Hematopoietic multipotent progenitor cell treated with erythropoietin and hydrocortisone succinate and interleukin-3 and kit ligand, for 8 days (in vitro differentiated cells): ENCODE data around the gene PRDM15.

Source experiments
- DNase-seq: peaks from one replicate; pipeline ENCODE4 v3.0.0-alpha.2; 2015

Gene PRDM15

DNA sequence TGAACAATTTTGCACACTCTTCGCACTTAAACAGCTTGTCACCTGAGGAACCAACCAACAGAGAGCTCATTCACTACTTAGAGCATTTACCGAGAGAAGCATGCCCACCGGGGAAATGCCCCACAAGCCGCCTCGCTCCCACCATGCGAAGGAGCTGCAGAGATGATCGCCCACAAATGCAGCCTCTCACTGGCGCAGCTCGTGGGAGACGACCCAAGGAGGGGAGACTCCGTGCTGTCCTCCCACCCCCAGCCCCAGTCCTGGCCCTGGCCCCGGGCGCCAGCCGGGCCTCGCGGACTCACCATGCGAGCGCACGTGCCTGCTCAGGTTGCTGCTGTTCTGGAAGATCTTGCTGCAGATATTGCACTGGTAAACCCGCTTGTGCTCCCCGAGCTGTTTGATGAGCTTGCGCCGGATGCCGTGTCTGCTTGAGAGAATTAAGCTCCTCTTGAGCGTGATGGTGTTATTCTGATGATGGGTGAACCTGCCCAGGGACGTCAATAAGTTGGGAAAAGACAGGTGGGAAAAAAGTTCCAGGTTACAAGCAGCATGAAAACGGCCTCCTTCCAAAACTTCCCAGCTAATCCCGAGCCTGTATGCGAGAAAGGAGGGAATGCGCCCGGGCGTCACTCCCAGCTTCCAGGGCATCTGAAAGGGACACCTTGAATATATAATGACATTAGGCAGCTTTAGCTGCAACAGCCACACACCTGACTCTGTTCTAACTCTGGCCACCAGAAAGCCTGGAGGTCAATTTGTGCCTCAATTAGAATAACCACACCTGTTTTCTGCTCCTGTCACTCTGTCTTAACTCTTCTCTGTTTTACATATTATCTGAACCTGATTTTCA is 42.8 kb downstream of the PRDM15 start:
- DNase-seq: no peak

GRCh38 chr21:41835711-41836154 is 43.4 kb downstream of the PRDM15 start:
- no peak for DNase-seq

DNA sequence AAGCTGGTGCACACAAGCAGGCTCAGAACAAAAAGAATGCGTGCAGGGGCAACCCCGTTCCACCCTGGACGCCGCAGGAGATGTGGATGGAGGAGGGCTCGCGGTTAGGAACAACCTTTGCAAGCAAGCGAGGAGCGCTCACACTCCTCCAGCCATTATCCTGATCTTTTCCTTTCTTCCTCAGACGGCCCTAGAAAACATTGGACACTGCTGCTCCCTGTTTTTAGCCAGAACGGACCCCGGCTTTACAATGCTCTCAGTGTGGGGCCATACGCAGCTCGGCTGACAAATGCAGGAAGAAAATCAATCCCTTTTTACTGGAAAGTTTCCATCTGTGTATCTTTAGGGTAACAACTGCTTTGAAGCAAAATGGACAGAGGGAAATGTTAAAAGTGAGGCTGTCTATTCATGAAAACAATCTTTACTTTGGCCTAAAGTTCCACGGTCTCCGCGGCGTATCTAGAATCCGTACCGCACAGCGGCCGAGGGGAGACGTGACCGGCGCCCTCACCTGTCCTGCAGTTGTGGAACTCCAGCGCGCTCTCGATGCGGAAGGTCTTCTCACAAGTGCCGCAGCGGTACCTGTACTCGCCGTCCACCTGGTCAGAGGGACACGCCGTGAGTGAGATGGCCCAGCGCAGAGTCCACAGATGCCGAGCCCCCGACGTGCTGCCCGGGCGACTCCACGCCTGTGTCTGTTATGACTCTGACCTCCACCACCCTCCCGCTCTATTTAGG is 44.0 kb downstream of the PRDM15 start:
- DNase-seq: no peak

DNA sequence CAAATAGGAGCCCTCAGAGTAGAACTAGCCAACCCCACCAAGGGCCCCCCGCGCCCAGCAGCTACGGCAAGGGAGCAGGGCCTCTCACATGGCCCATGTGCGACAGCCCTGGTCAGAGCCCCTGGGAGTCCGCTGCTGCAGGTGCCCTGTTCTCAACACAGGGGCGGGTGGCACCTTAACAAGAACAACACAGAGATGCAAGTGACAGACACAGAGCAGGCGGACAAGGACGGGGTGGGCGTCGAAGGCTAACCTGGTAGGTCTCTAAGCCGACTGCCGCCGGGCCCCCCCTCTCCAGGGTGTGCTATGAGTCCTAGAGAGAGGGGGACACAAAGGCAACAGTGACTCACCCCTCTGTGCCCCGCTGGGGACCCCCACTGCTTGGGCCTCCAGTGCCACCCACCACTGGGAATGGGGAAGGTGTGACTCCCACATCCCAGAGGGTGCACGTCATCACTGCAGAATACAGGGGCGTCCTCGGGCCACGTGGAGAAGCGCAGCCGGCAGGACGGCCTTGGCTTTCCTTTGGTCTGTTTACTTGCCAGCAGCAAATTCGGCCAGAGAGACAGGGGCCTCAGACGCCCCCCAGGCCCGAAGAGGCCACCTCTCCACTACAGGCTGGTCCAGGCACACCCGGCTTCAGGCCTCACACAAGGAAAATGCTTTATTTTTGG is 44.8 kb downstream of the PRDM15 start:
- no peak for DNase-seq

- no peak for DNase-seq
Observed at GRCh38 chr21:41833497-41834115, 45.5 kb downstream of the PRDM15 start.

DNA sequence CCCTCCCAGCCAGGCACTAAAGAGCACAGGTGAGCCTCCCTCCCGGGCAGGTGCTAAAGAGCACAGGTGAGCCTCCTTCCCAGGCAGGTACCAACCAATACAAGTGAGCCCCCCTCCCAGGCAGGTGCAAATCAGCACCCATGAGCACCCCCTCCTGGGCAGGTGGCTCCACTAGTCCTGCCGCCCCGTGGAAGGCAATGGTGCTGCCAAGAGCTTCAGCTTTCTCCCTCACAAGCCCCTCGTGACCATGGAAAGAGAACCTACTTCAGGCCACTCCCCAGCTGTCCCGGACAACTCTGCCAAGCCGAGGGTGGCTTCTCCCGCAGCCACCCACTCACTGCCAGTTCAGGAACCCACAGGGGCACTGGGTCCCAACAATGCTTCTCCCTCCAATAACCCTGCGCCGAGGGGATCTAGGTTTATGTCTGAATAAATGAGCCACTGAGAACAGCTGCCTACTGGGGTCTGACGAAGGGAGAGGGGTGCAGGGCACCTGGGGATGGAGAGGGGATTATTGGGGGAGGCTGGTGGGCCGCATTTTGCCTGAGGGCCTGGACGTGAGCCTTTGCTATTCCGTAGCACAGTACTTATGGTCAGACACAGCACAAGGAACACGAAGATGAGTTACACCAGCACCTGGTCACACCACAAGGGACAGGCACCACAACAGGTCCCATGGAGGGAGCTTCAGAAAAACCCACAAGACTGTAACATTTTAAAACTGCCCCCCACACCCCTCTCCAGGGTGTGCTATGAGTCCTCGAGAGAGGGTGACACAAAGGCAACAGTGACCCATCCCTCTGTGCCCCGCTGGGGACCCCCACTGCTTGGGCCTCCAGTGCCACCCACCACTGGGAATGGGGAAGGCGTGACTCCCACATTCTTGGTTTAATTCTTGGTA is 46.3 kb downstream of the PRDM15 start:
- no peak for DNase-seq

DNA sequence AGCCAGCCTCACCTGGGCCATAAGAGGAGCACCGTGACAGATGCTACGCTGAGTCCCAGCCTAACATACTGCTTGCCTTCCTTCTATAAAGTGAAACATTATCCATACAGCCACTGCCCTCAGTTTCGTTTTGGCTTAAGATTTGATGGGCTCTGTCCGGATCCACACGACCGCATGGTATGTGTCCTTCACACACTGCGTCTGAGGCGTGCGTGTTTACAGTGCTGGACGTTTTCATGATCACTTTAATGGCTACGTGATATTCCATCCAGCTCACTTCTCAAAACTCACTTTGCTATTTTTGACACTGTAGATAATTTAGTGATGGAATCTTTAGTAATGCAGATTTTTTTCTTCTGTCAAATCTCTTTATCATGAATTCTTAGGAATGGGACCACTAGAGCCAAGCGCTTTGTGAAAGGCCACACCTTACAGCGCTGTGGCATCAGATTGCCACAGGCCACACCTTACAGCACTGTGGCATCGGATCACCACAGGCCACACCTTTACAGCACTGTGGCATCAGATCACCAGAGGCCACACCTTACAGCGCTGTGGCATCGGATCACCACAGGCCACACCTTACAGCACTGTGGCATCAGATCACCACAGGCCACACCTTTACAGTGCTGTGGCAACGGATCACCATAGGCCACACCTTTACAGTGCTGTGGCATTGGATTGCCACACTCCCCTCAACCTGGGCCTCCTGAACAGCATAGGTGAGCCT is 47.1 kb downstream of the PRDM15 start:
- DNase-seq: no peak

DNA sequence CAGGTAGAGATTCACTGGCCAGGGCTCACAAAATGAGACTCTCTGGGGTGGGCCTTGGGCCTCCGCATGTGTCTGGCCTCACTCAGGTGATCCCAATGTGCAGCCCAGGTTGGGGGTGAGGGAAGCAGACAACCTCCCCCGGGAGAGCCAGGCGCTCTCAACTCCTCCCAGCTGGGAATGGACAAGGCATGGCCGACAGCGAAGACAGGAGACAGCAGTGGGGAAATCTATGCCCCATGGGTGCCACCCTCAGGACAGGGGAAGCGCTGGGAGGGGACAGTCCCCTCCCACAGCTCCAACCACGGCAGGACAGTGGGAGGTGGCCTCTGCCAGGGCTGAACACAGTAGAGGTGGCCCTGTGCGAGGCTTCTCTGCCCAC is 47.7 kb downstream of the PRDM15 start:
- no peak for DNase-seq

GRCh38 chr21:41830764-41831452 is 48.2 kb downstream of the PRDM15 start:
- no peak for DNase-seq

DNA sequence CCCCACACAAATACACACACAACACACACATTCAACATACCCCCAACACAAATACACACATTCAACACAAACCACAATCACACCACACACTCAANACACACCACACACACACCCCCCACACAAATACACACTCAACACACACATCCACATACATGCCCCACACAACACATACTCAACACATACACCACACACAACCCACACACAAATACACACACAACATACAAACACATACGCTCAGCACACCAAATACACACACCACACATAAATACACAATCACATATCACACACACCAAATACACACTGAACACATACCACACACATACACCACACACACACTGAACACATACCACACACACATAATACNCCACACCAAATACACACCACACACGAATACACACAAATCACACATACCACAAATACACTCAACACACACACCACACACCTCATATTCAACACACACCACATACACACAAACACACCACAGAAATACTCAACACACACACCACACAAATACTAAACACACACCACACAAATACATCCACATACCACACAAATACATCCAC is 48.9 kb downstream of the PRDM15 start:
- no peak for DNase-seq

- no peak for DNase-seq
Observed at GRCh38 chr21:41828884-41829360, 50.2 kb downstream of the PRDM15 start.

- no peak for DNase-seq
Observed at GRCh38 chr21:41827951-41828883, 50.9 kb downstream of the PRDM15 start.

DNA sequence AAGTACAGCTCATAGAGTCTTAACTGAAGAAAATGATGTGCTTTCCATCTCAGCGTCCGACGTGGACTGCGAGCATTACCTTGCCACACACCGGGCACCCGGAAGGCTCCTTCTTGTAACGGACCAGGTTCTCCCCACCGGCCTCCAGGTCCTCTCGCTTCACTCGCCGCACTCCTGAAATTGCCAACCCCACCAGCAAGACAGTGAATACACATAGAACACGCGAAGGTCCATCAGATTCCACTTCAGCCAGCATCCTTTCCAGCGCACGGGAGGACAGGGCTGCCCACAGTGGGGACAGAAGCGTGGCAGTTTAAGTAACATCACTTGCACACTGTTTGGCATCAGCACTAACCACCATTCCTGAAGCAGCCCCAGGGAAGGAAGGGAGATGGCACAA is 53.3 kb downstream of the PRDM15 start:
- no peak for DNase-seq

GRCh38 chr21:41825216-41825615 is 53.9 kb downstream of the PRDM15 start:
- DNase-seq: no peak

DNA sequence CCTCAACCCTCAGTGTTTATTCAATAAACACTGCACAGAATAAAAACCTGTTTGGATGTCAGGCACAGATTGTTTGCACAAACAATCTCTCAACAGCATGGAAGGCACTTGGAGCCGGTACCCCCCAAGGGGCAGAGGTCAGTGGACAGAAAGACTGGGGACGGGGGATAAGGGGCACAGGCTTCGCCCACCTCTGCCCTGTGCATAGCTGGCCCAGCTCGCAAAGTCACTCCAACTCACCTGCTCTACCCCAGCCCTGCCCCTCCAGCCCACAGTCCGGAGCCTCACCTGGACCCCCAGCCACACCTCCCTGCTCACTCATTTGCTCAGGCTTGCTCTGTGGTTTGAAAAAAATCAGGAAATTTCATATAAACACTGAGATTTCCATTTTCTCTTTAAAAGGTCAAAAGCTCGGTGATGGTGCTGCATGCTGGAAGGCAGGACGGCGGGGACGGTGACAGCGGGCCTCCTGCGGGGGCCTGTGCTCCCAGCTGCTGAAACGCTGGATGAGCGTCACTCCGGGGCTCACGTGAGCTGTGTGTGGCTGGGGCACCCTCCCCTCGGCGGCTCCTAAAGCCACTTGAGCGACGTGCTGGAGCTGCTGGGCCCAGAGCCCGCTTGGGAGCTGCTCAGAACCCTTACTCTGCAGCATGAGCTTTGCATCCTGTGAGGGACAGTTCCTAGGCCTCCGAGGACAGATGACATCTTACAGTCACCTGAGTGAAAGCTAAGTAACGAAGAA is 54.5 kb downstream of the PRDM15 start:
- no peak for DNase-seq

DNA sequence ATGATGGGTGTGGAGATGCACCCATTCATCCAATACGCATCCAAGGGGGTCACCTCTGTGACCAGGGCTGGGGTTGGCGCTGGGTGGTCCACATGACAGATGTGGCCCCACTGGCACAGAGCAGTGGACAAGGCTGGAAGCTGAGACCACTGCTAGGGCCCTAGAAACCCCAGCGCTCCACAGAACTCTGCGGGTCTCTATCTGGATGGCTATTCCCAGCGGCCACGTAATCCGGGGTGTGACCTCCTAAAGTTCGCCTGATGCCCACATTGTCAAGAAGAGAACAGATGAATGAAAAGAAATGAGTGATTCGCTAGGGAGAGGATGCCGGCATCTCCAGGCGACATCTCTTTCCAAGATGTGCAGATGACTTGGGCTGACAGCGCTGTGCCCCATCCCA is 55.2 kb downstream of the PRDM15 start:
- no peak for DNase-seq

- no peak for DNase-seq
Observed at GRCh38 chr21:41823166-41823565, 56.0 kb downstream of the PRDM15 start.

DNA sequence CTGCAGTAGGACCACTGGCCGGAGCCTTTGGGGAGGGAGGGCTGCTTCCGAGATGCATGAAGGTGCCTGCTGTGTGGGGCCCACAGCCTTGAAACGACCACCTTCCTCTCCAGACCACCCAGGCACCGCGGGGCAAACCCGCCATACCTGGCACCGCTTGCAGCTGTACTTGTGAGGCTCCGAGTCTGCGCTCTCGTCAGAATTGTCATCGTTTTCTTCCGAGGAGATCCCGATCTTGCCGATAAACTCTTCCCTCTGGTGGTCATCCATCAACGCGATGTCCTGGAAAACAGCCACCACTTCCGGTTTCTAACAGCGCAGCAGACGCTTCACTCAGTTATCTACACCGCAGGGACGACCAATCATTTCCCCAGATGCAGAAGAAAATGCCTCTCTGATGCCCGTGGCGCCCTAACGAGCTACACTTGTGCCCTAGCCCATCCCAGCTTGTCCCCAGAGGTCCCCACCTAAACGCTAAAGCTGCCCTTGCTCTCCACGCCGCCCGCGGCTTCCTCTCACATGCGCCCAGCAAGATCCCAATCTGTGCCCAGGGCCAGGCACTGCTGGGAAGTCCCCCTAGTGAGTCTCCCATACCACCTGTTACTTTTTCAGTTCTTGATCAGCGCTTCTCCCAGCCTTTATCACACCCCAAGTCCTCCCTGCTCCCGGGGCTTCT is 57.2 kb downstream of the PRDM15 start:
- no peak for DNase-seq
